Panc1 (cell line): Measurements from ENCODE around the gene CHDH.

Experiments used
- CTCF ChIP-seq: fragments of 450-650 bp; IDR thresholded peaks from 2 replicates; pipeline ENCODE4 v1.5.1; 2017; ENCODE audit warnings: mild to moderate bottlenecking
- TCF7L2 ChIP-seq: IDR thresholded peaks from 2 replicates; pipeline ENCODE4 v1.6.1; 2011; ENCODE audit warnings: mild to moderate bottlenecking, low read depth, low read length, inconsistent platforms

- TF ChIP-seq CTCF = no peak
- no peak for TF ChIP-seq TCF7L2
Measured at GRCh38 chr3:53792866-53793265, 53.4 kb downstream of the CHDH start.
